ENCODE measurements around the gene CCDC60. TPM values are rescaled to one million over a fixed set of nuclear protein-coding genes. Genes with fewer than 3 reads are reported as not detected.

CCDC60 gene
- total RNA-seq, 1 donor from 2014 or later = not detected

- intact Hi-C loops (cut with micrococcal nuclease) = no loop called here
- ATAC-seq (ENCODE audit: low read depth) (no peak), DNase-seq (no peak)
- H3K27ac Mint-ChIP-seq = no peak overlapping the region
- ChIA-PET CTCF (no interaction called here), POLR2A (interaction anchor here (0.7 kb wide), 1 partner anchor 32 kb away, joined by 3 read pairs; no protein-coding TSS in a partner anchor)
- no peaks in the 10 kb centered on the region for H3K9me3 Mint-ChIP-seq
- no peaks in the 10 kb centered on the region for H3K27me3 Mint-ChIP-seq
- no peak for TF ChIP-seq CTCF (IDR thresholded peaks at IDR 0.05)
- H3K4me1 Mint-ChIP-seq = no peaks in the 10 kb centered on the region
- no peaks in the 10 kb centered on the region for H3K36me3 Mint-ChIP-seq (ENCODE audit: low read depth)
- no peak overlapping the region for H3K4me3 Mint-ChIP-seq
These were observed 38.0 kb upstream of the CCDC60 start for GRCh38 chr12:119296535-119296934.

- Mint-ChIP-seq H3K9me3 (no peaks in the 10 kb centered on the region), H3K36me3 (ENCODE audit: low read depth) (no peaks in the 10 kb centered on the region), H3K4me1 (no peaks in the 10 kb centered on the region), H3K27me3 (no peaks in the 10 kb centered on the region), H3K27ac (no peak overlapping the region), H3K4me3 (no peak overlapping the region)
- DNase-seq (no peak), ATAC-seq (ENCODE audit: low read depth) (no peak)
- intact Hi-C loops (cut with micrococcal nuclease) = no loop called here
- no peak for TF ChIP-seq CTCF (IDR thresholded peaks at IDR 0.05)
- ChIA-PET POLR2A (no interaction called here), CTCF (no interaction called here)
These were observed 35.4 kb upstream of the CCDC60 start for GRCh38 chr12:119299130-119299529.

- Mint-ChIP-seq H3K4me1 (no peaks in the 10 kb centered on the region), H3K27ac (no peak overlapping the region), H3K36me3 (ENCODE audit: low read depth) (no peaks in the 10 kb centered on the region), H3K27me3 (peaks cover 6% of the 10 kb centered on the region), H3K9me3 (no peaks in the 10 kb centered on the region), H3K4me3 (no peak overlapping the region)
- ChIA-PET CTCF (no interaction called here), POLR2A (no interaction called here)
- no peak for TF ChIP-seq CTCF (IDR thresholded peaks at IDR 0.05)
- DNase-seq (no peak), ATAC-seq (ENCODE audit: low read depth) (no peak)
- intact Hi-C loops (cut with micrococcal nuclease) = no loop called here
These were observed 33.1 kb upstream of the CCDC60 start for GRCh38 chr12:119301379-119301778.

- intact Hi-C loops (cut with micrococcal nuclease) = no loop called here
- DNase-seq (no peak), ATAC-seq (ENCODE audit: low read depth) (no peak)
- Mint-ChIP-seq H3K36me3 (ENCODE audit: low read depth) (no peaks in the 10 kb centered on the region), H3K27me3 (peaks cover 7% of the 10 kb centered on the region), H3K27ac (no peak overlapping the region), H3K4me1 (no peaks in the 10 kb centered on the region), H3K9me3 (no peaks in the 10 kb centered on the region), H3K4me3 (no peak overlapping the region)
- CTCF ChIA-PET = no interaction called here
- TF ChIP-seq CTCF (IDR thresholded peaks at IDR 0.05) = no peak
- POLR2A ChIA-PET = no interaction called here
These were observed 32.0 kb upstream of the CCDC60 start for GRCh38 chr12:119302451-119303080.

- no peaks in the 10 kb centered on the region for H3K36me3 Mint-ChIP-seq (ENCODE audit: low read depth)
- intact Hi-C loops (cut with micrococcal nuclease) = no loop called here
- no peaks in the 10 kb centered on the region for H3K9me3 Mint-ChIP-seq
- H3K27me3 Mint-ChIP-seq = peaks cover 7% of the 10 kb centered on the region
- H3K27ac Mint-ChIP-seq = no peak overlapping the region
- ATAC-seq (ENCODE audit: low read depth) (no peak), DNase-seq (no peak)
- H3K4me1 Mint-ChIP-seq = no peaks in the 10 kb centered on the region
- ChIA-PET CTCF (no interaction called here), POLR2A (no interaction called here)
- H3K4me3 Mint-ChIP-seq = no peak overlapping the region
- TF ChIP-seq CTCF (IDR thresholded peaks at IDR 0.05) = no peak
These were observed 27.9 kb upstream of the CCDC60 start for GRCh38 chr12:119306593-119306992.

Measured in activated B cell treated with CpG ODN at 0.5 μM for 24 hours (primary cell).